GM23338 (cell line): ENCODE data around the gene NSUN3.

Experiments
- CREB1 ChIP-seq: fragments of 250-450 bp; sonication (Bioruptor Pico); IDR thresholded peaks from 2 replicates; pipeline ENCODE4 v1.5.0; 2020; ENCODE audit warnings: low read depth, mild to moderate bottlenecking, moderate library complexity
- EZH2 ChIP-seq: fragments of 200-600 bp; sonication (generic); IDR thresholded peaks from one replicate; pipeline ENCODE4 v1.8.0; 2017; ENCODE audit warnings: antibody characterized with exemption, mild to moderate bottlenecking, low read depth; ENCODE audit not compliant: unreplicated experiment
- EZH2phosphoT487 ChIP-seq: fragments of 200-600 bp; sonication (generic); IDR thresholded peaks from one replicate; pipeline ENCODE4 v1.8.1; 2018; ENCODE audit warnings: antibody characterized with exemption; ENCODE audit not compliant: unreplicated experiment
- JUNB ChIP-seq: IDR thresholded peaks from one replicate; pipeline ENCODE4 v1.6.1; 2016; ENCODE audit warnings: antibody characterized with exemption; ENCODE audit not compliant: unreplicated experiment
- NANOG ChIP-seq: IDR thresholded peaks from 2 replicates; pipeline ENCODE4 v1.6.1; 2016; ENCODE audit warnings: antibody characterized with exemption, borderline replicate concordance
- POLR2AphosphoS5 ChIP-seq: IDR thresholded peaks from 2 replicates; pipeline ENCODE4 v1.6.1; 2016; ENCODE audit warnings: antibody characterized with exemption, low read depth
- REST ChIP-seq: IDR thresholded peaks from one replicate; pipeline ENCODE4 v1.6.1; 2018; ENCODE audit warnings: antibody characterized with exemption; ENCODE audit not compliant: unreplicated experiment
- STAT1 ChIP-seq: IDR thresholded peaks from one replicate; pipeline ENCODE4 v1.6.1; 2016; ENCODE audit warnings: antibody characterized with exemption; ENCODE audit not compliant: unreplicated experiment
- ZNF331 ChIP-seq: fragments of 250-450 bp; sonication (Bioruptor Pico); IDR thresholded peaks from 2 replicates; pipeline ENCODE4 v1.5.0; 2020; ENCODE audit warnings: low read depth, mild to moderate bottlenecking, moderate library complexity
- TF ChIP-seq, protein P1 (sequence below), 2 experiments: fragments of 200-600 bp in 1 of 2; sonication (generic) in 1 of 2; conservative IDR thresholded peaks; 2 replicates each; pipeline versions ENCODE4 v1.5.1 to v1.6.1; 2016 to 2017; ENCODE audit warnings: antibody characterized with exemption in 2 of 2, low read depth in 2 of 2, mild to moderate bottlenecking in 2 of 2, moderate library complexity in 1 of 2
- TF ChIP-seq, protein P2 (sequence below): fragments of 250-450 bp; sonication (Bioruptor Pico); IDR thresholded peaks from 2 replicates; pipeline ENCODE4 v1.5.0; 2020; ENCODE audit warnings: mild to moderate bottlenecking, moderate library complexity

DNA sequence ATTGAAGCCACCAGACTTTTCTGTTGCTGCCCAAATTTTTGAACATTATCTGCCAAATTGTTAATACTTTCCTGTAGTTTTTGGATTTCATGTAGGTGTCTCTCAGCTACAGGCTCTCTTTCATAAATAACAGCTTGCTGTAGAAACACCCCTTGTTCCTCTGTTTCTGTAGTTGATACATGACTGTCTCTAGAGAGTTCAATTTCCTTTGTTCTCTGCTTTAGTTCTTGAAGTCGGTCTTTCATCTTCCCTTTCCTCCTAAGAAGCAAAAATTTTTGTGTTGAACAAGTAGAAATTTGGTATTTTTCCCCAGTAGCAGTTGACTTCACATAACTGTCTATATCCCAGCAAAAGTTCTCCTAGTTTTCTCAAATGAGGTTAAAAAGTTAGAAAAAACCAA lies 47.8 kb upstream of the NSUN3 start:
- TF ChIP-seq POLR2AphosphoS5 (no peak), EZH2 (no peak), REST (no peak), EZH2phosphoT487 (no peak), CREB1 (CRISPR knock-in tag) (no peak), STAT1 (no peak), NANOG (no peak), ZNF331 (CRISPR knock-in tag) (no peak), JUNB (no peak)
- TF ChIP-seq, protein P1, sequence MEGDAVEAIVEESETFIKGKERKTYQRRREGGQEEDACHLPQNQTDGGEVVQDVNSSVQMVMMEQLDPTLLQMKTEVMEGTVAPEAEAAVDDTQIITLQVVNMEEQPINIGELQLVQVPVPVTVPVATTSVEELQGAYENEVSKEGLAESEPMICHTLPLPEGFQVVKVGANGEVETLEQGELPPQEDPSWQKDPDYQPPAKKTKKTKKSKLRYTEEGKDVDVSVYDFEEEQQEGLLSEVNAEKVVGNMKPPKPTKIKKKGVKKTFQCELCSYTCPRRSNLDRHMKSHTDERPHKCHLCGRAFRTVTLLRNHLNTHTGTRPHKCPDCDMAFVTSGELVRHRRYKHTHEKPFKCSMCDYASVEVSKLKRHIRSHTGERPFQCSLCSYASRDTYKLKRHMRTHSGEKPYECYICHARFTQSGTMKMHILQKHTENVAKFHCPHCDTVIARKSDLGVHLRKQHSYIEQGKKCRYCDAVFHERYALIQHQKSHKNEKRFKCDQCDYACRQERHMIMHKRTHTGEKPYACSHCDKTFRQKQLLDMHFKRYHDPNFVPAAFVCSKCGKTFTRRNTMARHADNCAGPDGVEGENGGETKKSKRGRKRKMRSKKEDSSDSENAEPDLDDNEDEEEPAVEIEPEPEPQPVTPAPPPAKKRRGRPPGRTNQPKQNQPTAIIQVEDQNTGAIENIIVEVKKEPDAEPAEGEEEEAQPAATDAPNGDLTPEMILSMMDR (conservative IDR thresholded peaks at IDR 0.05; ENCODE audit: low read depth in 2 of 2), result no peak
- TF ChIP-seq, protein P2, sequence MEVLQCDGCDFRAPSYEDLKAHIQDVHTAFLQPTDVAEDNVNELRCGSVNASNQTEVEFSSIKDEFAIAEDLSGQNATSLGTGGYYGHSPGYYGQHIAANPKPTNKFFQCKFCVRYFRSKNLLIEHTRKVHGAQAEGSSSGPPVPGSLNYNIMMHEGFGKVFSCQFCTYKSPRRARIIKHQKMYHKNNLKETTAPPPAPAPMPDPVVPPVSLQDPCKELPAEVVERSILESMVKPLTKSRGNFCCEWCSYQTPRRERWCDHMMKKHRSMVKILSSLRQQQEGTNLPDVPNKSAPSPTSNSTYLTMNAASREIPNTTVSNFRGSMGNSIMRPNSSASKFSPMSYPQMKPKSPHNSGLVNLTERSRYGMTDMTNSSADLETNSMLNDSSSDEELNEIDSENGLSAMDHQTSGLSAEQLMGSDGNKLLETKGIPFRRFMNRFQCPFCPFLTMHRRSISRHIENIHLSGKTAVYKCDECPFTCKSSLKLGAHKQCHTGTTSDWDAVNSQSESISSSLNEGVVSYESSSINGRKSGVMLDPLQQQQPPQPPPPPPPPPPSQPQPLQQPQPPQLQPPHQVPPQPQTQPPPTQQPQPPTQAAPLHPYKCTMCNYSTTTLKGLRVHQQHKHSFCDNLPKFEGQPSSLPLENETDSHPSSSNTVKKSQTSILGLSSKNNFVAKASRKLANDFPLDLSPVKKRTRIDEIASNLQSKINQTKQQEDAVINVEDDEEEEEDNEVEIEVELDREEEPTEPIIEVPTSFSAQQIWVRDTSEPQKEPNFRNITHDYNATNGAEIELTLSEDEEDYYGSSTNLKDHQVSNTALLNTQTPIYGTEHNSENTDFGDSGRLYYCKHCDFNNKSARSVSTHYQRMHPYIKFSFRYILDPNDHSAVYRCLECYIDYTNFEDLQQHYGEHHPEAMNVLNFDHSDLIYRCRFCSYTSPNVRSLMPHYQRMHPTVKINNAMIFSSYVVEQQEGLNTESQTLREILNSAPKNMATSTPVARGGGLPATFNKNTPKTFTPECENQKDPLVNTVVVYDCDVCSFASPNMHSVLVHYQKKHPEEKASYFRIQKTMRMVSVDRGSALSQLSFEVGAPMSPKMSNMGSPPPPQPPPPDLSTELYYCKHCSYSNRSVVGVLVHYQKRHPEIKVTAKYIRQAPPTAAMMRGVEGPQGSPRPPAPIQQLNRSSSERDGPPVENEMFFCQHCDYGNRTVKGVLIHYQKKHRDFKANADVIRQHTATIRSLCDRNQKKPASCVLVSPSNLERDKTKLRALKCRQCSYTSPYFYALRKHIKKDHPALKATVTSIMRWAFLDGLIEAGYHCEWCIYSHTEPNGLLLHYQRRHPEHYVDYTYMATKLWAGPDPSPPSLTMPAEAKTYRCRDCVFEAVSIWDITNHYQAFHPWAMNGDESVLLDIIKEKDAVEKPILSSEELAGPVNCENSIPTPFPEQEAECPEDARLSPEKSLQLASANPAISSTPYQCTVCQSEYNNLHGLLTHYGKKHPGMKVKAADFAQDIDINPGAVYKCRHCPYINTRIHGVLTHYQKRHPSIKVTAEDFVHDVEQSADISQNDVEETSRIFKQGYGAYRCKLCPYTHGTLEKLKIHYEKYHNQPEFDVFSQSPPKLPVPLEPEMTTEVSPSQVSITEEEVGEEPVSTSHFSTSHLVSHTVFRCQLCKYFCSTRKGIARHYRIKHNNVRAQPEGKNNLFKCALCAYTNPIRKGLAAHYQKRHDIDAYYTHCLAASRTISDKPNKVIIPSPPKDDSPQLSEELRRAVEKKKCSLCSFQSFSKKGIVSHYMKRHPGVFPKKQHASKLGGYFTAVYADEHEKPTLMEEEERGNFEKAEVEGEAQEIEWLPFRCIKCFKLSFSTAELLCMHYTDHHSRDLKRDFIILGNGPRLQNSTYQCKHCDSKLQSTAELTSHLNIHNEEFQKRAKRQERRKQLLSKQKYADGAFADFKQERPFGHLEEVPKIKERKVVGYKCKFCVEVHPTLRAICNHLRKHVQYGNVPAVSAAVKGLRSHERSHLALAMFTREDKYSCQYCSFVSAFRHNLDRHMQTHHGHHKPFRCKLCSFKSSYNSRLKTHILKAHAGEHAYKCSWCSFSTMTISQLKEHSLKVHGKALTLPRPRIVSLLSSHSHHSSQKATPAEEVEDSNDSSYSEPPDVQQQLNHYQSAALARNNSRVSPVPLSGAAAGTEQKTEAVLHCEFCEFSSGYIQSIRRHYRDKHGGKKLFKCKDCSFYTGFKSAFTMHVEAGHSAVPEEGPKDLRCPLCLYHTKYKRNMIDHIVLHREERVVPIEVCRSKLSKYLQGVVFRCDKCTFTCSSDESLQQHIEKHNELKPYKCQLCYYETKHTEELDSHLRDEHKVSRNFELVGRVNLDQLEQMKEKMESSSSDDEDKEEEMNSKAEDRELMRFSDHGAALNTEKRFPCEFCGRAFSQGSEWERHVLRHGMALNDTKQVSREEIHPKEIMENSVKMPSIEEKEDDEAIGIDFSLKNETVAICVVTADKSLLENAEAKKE (CRISPR knock-in tag), result no peak
